Epithelial cell of proximal tubule (primary cell): ENCODE data around the gene FAM120A. TPM values are rescaled to one million over a fixed set of nuclear protein-coding genes. Genes with fewer than 3 reads are reported as not detected.

ENCODE experiments used
- DNase-seq: peaks from one replicate; pipeline ENCODE4 v3.0.0-alpha.2; 2011; ENCODE audit warnings: low read depth
- H3K4me3 ChIP-seq: 2 replicates; pipeline ENCODE4 v1.5.1; 2011; ENCODE audit warnings: low read depth, mild to moderate bottlenecking, low read length
- CTCF ChIP-seq: conservative IDR thresholded peaks from 2 replicates; pipeline ENCODE4 v1.5.1; 2012; ENCODE audit warnings: low read depth, mild to moderate bottlenecking, low read length
- total RNA-seq: library from RNA; depleted of rRNA; stranded (reverse); fragments of >200 nt; gene quantifications from 2 replicates; pipeline ENCODE4 v1.2.3, GENCODE V29; 2015

FAM120A gene
- total RNA-seq, 1 donor from 2014 or later = 71.0 TPM

- TF ChIP-seq CTCF = no peak
- H3K4me3 ChIP-seq = no peak overlapping the region
- no peak for DNase-seq
Measured at GRCh38 chr9:93447655-93448054, 3.8 kb upstream of the FAM120A start.

GRCh38 chr9:93451849-93452709, 594 bp downstream of the FAM120A start:
- TF ChIP-seq CTCF = no peak
- peak overlapping the region; percentile 70 for H3K4me3 ChIP-seq
- DNase-seq = no peak

- no peak for TF ChIP-seq CTCF
- H3K4me3 ChIP-seq = peak overlapping the region; percentile 70
- no peak for DNase-seq
Measured at GRCh38 chr9:93452710-93453046, 1.2 kb downstream of the FAM120A start.

- TF ChIP-seq CTCF = no peak
- DNase-seq = peak; percentile 74
Measured at GRCh38 chr9:93453047-93453914, 1.8 kb downstream of the FAM120A start, which contains the start of gene FAM120AOS. FAM120AOS (minus strand) TSS chr9:93453581; CDS start chr9:93452709, 872 bp downstream.

GRCh38 chr9:93456022-93456421, 4.5 kb downstream of the FAM120A start:
- no peak overlapping the region for H3K4me3 ChIP-seq
- no peak for TF ChIP-seq CTCF
- no peak for DNase-seq

More at GRCh38 chr9:93453047-93453914, 1.8 kb downstream of the FAM120A start, which contains the start of gene FAM120AOS:
- H3K4me3 ChIP-seq = peak within 1 kb of the TSS; percentile 70

- no peak overlapping the region for H3K4me3 ChIP-seq
- DNase-seq = no peak
- TF ChIP-seq CTCF = no peak
Measured at GRCh38 chr9:93456504-93456903, 5.0 kb downstream of the FAM120A start.
